PC-9 (cell line): ENCODE results near the gene NISCH. TPM values are rescaled to one million over a fixed set of nuclear protein-coding genes. Genes with fewer than 3 reads are reported as not detected.

Experiments
- BruUV-seq: library from RNA; stranded (reverse); fragments of 400-500 nt; replicated peaks from 2 replicates; lab custom pipeline; 2021; lab: Mats Ljungman, UMichigan
- CTCF ChIA-PET: fragments of 300-600 bp; sonication (Branson Sonifier 250); formaldehyde crosslinking; loops from one replicate; lab custom pipeline; 2022; ENCODE audit warnings: antibody characterized with exemption; lab: Charles Lee
- POLR2A ChIA-PET: fragments of 300-600 bp; sonication (Branson Sonifier 250); formaldehyde crosslinking; loops from one replicate; lab custom pipeline; 2022; ENCODE audit warnings: antibody characterized with exemption; ENCODE audit not compliant: unreplicated experiment; lab: Charles Lee
- DNase-seq, 2 experiments: peaks; one replicate each; pipeline versions ENCODE4 v3.0.0 to v3.0.0-alpha.2; 2015 to 2022; ENCODE audit warnings: mixed read lengths in 1 of 2
- H2AFZ ChIP-seq: fragments of 200-600 bp; sonication (generic); 2 replicates; pipeline ENCODE4 v1.8.1; 2017; ENCODE audit warnings: antibody characterized with exemption
- H3F3A ChIP-seq: fragments of 200-600 bp; sonication (generic); 2 replicates; pipeline ENCODE4 v1.8.1; 2017; ENCODE audit warnings: antibody characterized with exemption, mild to moderate bottlenecking, low read depth; ENCODE audit not compliant: insufficient read depth
- H3K27ac ChIP-seq: fragments of 200-600 bp; sonication (generic); 2 replicates; pipeline ENCODE4 v1.6.1; 2016; ENCODE audit warnings: mixed run types
- H3K27me3 ChIP-seq: fragments of 200-600 bp; sonication (generic); 2 replicates; pipeline ENCODE4 v1.6.1; 2016; ENCODE audit warnings: low read depth, mixed run types; ENCODE audit not compliant: insufficient read depth
- H3K36me3 ChIP-seq: fragments of 200-600 bp; sonication (generic); 2 replicates; pipeline ENCODE4 v1.6.1; 2016; ENCODE audit warnings: low read depth, mixed run types
- H3K4me1 ChIP-seq: fragments of 200-600 bp; sonication (generic); replicated peaks from 2 replicates; pipeline ENCODE4 v1.6.1; 2016; ENCODE audit warnings: mixed run types; ENCODE audit not compliant: insufficient read depth
- H3K4me2 ChIP-seq: fragments of 200-600 bp; sonication (generic); 2 replicates; pipeline ENCODE4 v1.6.1; 2017; ENCODE audit warnings: mixed run types
- H3K4me3 ChIP-seq: fragments of 200-600 bp; sonication (generic); 2 replicates; pipeline ENCODE4 v1.6.1; 2016; ENCODE audit warnings: mixed run types
- H3K79me2 ChIP-seq: fragments of 200-600 bp; sonication (generic); 2 replicates; pipeline ENCODE4 v1.6.1; 2017; ENCODE audit warnings: low read depth, mixed run types
- H3K9me2 ChIP-seq: fragments of 200-600 bp; sonication (generic); 2 replicates; pipeline ENCODE4 v1.8.1; 2017; ENCODE audit warnings: mild to moderate bottlenecking; ENCODE audit not compliant: insufficient read depth
- H3K9me3 ChIP-seq: fragments of 200-600 bp; sonication (generic); 2 replicates; pipeline ENCODE4 v1.8.1; 2016; ENCODE audit warnings: low read depth; ENCODE audit not compliant: insufficient read depth
- H4K20me1 ChIP-seq: fragments of 200-600 bp; sonication (generic); 2 replicates; pipeline ENCODE4 v1.8.1; 2017; ENCODE audit not compliant: insufficient read depth
- EZH2 ChIP-seq: fragments of 200-600 bp; sonication (generic); IDR thresholded peaks from 2 replicates; pipeline ENCODE4 v1.8.0; 2017; ENCODE audit warnings: antibody characterized with exemption, low read depth
- intact Hi-C: fragments of 100-400 bp; cut with micrococcal nuclease; formaldehyde crosslinking; loops from one replicate; pipeline ENCODE4 v1.10.0; 2022; ENCODE audit not compliant: unreplicated experiment
- total RNA-seq: library from RNA; stranded (reverse); gene quantifications from 2 replicates; pipeline ENCODE4 v1.2.3, GENCODE V29; 2021
- TF ChIP-seq, protein P1 (sequence below): fragments of 200-600 bp; sonication (generic); conservative IDR thresholded peaks from 2 replicates; pipeline ENCODE4 v1.6.1; 2017; ENCODE audit warnings: mixed run types, antibody characterized with exemption, mild to moderate bottlenecking, moderate library complexity

Gene NISCH
- total RNA-seq, 1 experiment from 2014 or later, result 66.1 TPM

DNA sequence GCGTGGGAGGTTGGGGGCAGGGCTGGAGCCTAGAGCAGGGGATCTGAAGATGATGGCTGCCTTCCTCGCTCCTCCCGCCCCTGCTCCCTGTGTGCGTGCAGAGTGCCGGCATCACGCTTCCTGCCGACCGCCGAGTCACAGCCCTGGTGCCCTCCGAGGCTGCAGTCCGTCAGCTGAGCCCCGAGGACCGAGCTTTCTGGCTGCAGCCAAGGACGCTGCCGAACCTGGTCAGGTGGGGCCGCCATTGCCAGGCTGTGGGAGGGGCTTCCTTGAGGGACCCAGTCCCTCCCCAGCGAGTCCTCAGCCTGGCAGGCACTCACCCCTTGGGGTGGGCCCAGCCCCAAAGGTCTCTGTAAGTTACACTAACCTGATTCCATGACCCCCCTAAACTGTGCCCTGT lies 57.3 kb downstream of the NISCH start:
- CTCF ChIA-PET, result no interaction called here

GRCh38 chr3:52513281-52513680 lies 57.9 kb downstream of the NISCH start:
- BruUV-seq, result no TSS peak
- no peak overlapping the region for H3K4me2 ChIP-seq
- H3K9me2 ChIP-seq, result no peaks in the 10 kb centered on the region
- H3K36me3 ChIP-seq, result no peaks in the 10 kb centered on the region
- no peaks in the 10 kb centered on the region for H3K9me3 ChIP-seq
- intact Hi-C loops, result no loop called here
- no peak overlapping the region for H3K4me3 ChIP-seq
- H4K20me1 ChIP-seq, result no peaks in the 10 kb centered on the region
- no peak overlapping the region for H2AFZ ChIP-seq
- H3K4me1 ChIP-seq, result peaks cover 7% of the 10 kb centered on the region; the same call in 1 of the 2 replicates
- H3K27ac ChIP-seq, result no peak overlapping the region
- H3F3A ChIP-seq, result no peaks in the 10 kb centered on the region
- POLR2A ChIA-PET, result no interaction called here
- TF ChIP-seq EZH2, result no peak
- TF ChIP-seq, protein P1, sequence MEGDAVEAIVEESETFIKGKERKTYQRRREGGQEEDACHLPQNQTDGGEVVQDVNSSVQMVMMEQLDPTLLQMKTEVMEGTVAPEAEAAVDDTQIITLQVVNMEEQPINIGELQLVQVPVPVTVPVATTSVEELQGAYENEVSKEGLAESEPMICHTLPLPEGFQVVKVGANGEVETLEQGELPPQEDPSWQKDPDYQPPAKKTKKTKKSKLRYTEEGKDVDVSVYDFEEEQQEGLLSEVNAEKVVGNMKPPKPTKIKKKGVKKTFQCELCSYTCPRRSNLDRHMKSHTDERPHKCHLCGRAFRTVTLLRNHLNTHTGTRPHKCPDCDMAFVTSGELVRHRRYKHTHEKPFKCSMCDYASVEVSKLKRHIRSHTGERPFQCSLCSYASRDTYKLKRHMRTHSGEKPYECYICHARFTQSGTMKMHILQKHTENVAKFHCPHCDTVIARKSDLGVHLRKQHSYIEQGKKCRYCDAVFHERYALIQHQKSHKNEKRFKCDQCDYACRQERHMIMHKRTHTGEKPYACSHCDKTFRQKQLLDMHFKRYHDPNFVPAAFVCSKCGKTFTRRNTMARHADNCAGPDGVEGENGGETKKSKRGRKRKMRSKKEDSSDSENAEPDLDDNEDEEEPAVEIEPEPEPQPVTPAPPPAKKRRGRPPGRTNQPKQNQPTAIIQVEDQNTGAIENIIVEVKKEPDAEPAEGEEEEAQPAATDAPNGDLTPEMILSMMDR, result no peak
- CTCF ChIA-PET, result no interaction called here
- no peak for DNase-seq
- H3K79me2 ChIP-seq, result no peaks in the 10 kb centered on the region
- H3K27me3 ChIP-seq, result no peaks in the 10 kb centered on the region

More for the DNA sequence above, 57.3 kb downstream of the NISCH start:
- Histone ChIP-seq H3K4me2 (no peak overlapping the region), H3K9me2 (no peaks in the 10 kb centered on the region), H3K4me3 (no peak overlapping the region), H3F3A (no peaks in the 10 kb centered on the region), H3K27ac (no peak overlapping the region), H3K4me1 (peaks cover 7% of the 10 kb centered on the region; the same call in 1 of the 2 replicates), H4K20me1 (no peaks in the 10 kb centered on the region), H3K36me3 (no peaks in the 10 kb centered on the region), H3K9me3 (no peaks in the 10 kb centered on the region), H2AFZ (no peak overlapping the region), H3K27me3 (no peaks in the 10 kb centered on the region), H3K79me2 (no peaks in the 10 kb centered on the region)
- BruUV-seq, result no TSS peak
- DNase-seq, result no peak
- TF ChIP-seq EZH2, result no peak
- TF ChIP-seq, protein P1, result no peak
- POLR2A ChIA-PET, result no interaction called here
- intact Hi-C loops, result no loop called here

- H4K20me1 ChIP-seq, result no peaks in the 10 kb centered on the region
- BruUV-seq, result no TSS peak
- peaks cover 2% of the 10 kb centered on the region; the same call in 1 of the 2 replicates for H3K4me1 ChIP-seq
- ChIA-PET CTCF (no interaction called here), POLR2A (no interaction called here)
- TF ChIP-seq, protein P1, result no peak
- no peak for TF ChIP-seq EZH2
- no peaks in the 10 kb centered on the region for H3K9me3 ChIP-seq
- H3K9me2 ChIP-seq, result no peaks in the 10 kb centered on the region
- H2AFZ ChIP-seq, result no peak overlapping the region
- no peaks in the 10 kb centered on the region for H3K79me2 ChIP-seq
- no peak for DNase-seq
- H3K4me2 ChIP-seq, result no peak overlapping the region
- no peaks in the 10 kb centered on the region for H3F3A ChIP-seq
- H3K4me3 ChIP-seq, result no peak overlapping the region
- no peaks in the 10 kb centered on the region for H3K27me3 ChIP-seq
- H3K27ac ChIP-seq, result no peak overlapping the region
- H3K36me3 ChIP-seq, result no peaks in the 10 kb centered on the region
- intact Hi-C loops, result no loop called here
Observed at GRCh38 chr3:52514576-52514975, 59.2 kb downstream of the NISCH start.
